T-helper 17 cell (primary cell): ENCODE measurements around the gene DNAJC8. TPM values are rescaled to one million over a fixed set of nuclear protein-coding genes. Genes with fewer than 3 reads are reported as not detected.

Experiments
- ATAC-seq: fragments of 150-1000 bp; cut with Tn5 transposase; 2 replicates; pipeline ENCODE4 v1.10.0; 2021; ENCODE audit warnings: mild to moderate bottlenecking, moderate library complexity
- DNase-seq, 3 donors: peaks; one replicate each; pipeline versions ENCODE4 v3.0.0 to v3.0.0-alpha.2; 2020 to 2021
- H3K9me3 ChIP-seq: one replicate; pipeline ENCODE4 v1.7.0; 2013; ENCODE audit warnings: low read length, mild to moderate bottlenecking; ENCODE audit not compliant: control insufficient read depth, poor library complexity, severe bottlenecking
- H3K27ac Mint-ChIP-seq: one replicate; pipeline ENCODE4 v1.8.0; 2022; ENCODE audit warnings: mild to moderate bottlenecking, moderate library complexity, mixed read lengths
- H3K27me3 Mint-ChIP-seq: one replicate; pipeline ENCODE4 v1.8.0; 2022; ENCODE audit warnings: mixed read lengths
- H3K36me3 Mint-ChIP-seq: one replicate; pipeline ENCODE4 v1.8.0; 2022; ENCODE audit warnings: low read depth, mixed read lengths
- H3K4me1 Mint-ChIP-seq: one replicate; pipeline ENCODE4 v1.8.0; 2022; ENCODE audit warnings: mild to moderate bottlenecking, mixed read lengths
- H3K4me3 Mint-ChIP-seq: one replicate; pipeline ENCODE4 v1.8.0; 2022; ENCODE audit warnings: mild to moderate bottlenecking, moderate library complexity, mixed read lengths
- total RNA-seq, 4 donors: library from RNA in 2 of 4; stranded (reverse) in 2 of 4; gene quantifications; one replicate each; pipeline ENCODE4 v1.2.3 and lab custom pipeline; 2022 to 2026

The DNAJC8 gene
- total RNA-seq, 2 donors from 2014 or later = 52.1 to 58.4 TPM

DNA sequence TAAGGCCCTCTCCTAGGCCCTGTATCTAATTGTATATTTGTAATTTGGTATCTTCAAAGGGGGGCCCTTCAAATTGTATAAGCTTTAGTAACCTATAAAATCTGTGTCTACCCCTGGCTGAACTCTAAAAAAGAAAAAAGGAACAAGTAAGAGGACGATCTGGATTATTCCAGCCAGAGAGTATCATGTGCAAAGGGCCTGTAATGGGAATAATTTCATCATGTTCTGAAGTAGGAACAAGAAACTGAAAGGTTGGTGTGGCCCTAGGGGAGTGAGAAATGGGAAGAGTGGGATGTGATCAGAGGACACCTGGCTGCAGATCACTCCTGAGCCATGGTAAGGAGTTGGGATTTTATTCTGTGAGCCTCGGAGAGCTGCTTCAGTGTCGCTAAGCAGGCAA is 71.1 kb downstream of the DNAJC8 start:
- H3K27ac Mint-ChIP-seq = peak overlapping the region; percentile 29

DNA sequence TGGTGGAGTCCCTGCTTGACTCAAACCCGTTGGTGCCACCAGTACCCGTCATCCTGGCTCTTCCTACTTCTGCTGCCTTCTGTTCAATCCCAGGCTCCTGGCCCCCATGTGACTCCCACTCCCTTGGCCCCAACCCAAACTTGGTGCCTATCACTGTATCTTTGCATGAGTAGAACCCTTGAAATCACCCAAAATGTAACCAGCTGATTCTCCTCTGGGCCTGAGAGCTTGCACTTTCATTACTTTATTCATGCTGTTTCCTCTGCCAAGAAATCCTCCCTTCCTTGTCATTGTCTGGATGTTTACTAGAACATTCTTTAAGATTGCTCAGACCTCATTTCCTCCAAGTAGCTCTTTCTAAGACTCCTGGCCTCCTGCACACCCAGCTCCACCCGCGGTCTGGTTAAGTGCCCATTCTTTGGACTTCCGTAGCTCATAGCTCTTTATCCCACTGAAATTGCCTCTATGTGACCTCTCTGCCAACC is 72.0 kb downstream of the DNAJC8 start:
- Mint-ChIP-seq H3K27me3 (peaks cover 14% of the 10 kb centered on the region), H3K4me1 (peaks cover 8% of the 10 kb centered on the region), H3K4me3 (no peak overlapping the region), H3K36me3 (peaks cover 10% of the 10 kb centered on the region), H3K27ac (no peak overlapping the region)
- DNase-seq (no peak), ATAC-seq (no peak)
- no peaks in the 10 kb centered on the region for H3K9me3 ChIP-seq

More for the DNA sequence above, 71.1 kb downstream of the DNAJC8 start:
- H3K9me3 ChIP-seq = no peaks in the 10 kb centered on the region
- H3K4me1 Mint-ChIP-seq = peaks cover 8% of the 10 kb centered on the region
- peaks cover 14% of the 10 kb centered on the region for H3K27me3 Mint-ChIP-seq
- DNase-seq = no peak
- no peak for ATAC-seq
- H3K4me3 Mint-ChIP-seq = no peak overlapping the region
- peaks cover 10% of the 10 kb centered on the region for H3K36me3 Mint-ChIP-seq

DNA sequence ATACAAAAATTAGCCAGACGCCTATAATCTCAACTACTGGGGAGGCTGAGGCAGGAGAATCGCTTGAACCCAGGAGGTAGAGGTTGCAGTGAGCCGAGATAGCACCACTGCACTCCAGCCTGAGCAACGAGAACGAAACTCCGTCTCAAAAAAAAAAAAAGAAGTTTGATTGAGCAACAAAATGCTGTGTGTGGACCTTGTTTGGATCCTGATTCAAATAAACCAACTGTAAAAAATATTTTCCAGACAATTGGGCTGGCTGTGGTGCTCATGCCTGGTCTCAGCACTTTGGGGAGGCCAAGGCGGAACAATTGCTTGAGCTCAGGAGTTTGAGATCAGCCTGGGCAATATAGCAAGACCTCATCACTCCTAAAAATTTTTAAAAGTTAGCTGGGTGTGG is 73.1 kb downstream of the DNAJC8 start:
- Mint-ChIP-seq H3K27me3 (peaks cover 14% of the 10 kb centered on the region), H3K27ac (no peak overlapping the region), H3K4me1 (peaks cover 13% of the 10 kb centered on the region), H3K36me3 (peaks cover 10% of the 10 kb centered on the region), H3K4me3 (no peak overlapping the region)
- DNase-seq (no peak), ATAC-seq (no peak)
- H3K9me3 ChIP-seq = no peaks in the 10 kb centered on the region

DNA sequence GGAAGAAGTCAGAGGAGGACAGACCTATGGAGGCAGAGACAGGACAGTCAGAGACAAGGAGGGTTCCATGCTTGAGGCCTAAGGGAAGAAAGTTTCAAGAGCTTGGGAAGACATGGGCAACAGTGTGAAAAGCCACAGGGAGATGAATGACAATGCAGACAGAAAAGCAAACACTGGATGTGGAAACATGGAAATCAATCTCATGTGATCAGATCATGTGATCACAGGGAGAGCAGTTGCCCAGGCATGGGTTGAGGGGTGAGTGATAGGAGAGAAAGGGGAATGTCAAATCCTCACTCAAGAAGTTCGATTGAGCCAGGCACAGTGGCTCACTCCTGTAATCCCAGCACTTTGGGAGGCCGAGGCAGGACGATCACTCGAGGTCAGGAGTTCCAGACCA is 73.6 kb downstream of the DNAJC8 start:
- H3K9me3 ChIP-seq = no peaks in the 10 kb centered on the region
- DNase-seq (no peak), ATAC-seq (no peak)
- no peak overlapping the region for H3K4me3 Mint-ChIP-seq
- peaks cover 10% of the 10 kb centered on the region for H3K36me3 Mint-ChIP-seq
- H3K4me1 Mint-ChIP-seq = peaks cover 13% of the 10 kb centered on the region
- H3K27ac Mint-ChIP-seq = no peak overlapping the region
- peaks cover 14% of the 10 kb centered on the region for H3K27me3 Mint-ChIP-seq

DNA sequence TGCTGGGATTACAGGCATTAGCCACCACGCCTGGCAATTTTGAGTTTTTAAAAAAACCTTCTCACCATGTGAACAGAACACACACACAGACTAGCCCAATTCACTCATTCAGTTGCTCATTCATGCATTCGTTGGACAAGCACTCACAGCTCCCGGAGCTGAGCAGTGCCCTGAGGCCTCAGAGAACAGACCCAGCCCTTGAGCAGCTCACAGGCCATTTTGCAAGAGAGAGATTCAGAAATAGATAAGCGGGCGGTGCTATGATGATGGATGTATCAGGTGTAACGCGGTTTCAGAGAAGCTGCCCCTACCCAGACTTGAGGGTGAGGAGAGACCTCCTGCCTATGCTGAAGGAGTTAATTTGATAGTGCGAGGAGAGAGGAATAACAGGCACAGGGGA is 74.9 kb downstream of the DNAJC8 start:
- H3K27ac Mint-ChIP-seq = peak overlapping the region; percentile 34
- peaks cover 11% of the 10 kb centered on the region for H3K4me1 Mint-ChIP-seq
- no peak overlapping the region for H3K4me3 Mint-ChIP-seq
- peaks cover 9% of the 10 kb centered on the region for H3K36me3 Mint-ChIP-seq
- ATAC-seq (no peak), DNase-seq (no peak)
- peaks cover 6% of the 10 kb centered on the region for H3K27me3 Mint-ChIP-seq
- H3K9me3 ChIP-seq = no peaks in the 10 kb centered on the region

DNA sequence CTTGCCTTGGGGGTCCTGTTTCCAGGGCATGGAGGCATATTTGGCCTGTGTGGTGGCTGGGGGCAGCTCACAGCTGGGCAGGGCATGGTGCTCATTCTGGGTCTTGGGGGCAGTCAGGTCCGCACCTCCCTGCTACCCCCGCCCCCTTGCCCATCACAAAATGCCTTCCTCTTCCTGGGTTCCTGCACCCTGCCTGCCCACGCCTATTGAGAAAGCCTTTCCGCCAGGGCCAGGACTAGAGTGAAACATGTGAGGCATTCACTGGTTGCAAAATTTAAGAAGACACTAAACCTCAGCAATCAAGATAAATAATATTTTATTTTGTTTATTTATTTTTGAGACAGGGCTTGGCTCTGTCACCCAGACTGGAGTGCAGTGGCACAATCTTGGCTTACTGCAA is 76.0 kb downstream of the DNAJC8 start:
- DNase-seq (no peak), ATAC-seq (no peak)
- H3K9me3 ChIP-seq = no peaks in the 10 kb centered on the region
- Mint-ChIP-seq H3K27me3 (peaks cover 2% of the 10 kb centered on the region), H3K36me3 (peaks cover 6% of the 10 kb centered on the region), H3K4me1 (peaks cover 9% of the 10 kb centered on the region), H3K4me3 (no peak overlapping the region), H3K27ac (no peak overlapping the region)

DNA sequence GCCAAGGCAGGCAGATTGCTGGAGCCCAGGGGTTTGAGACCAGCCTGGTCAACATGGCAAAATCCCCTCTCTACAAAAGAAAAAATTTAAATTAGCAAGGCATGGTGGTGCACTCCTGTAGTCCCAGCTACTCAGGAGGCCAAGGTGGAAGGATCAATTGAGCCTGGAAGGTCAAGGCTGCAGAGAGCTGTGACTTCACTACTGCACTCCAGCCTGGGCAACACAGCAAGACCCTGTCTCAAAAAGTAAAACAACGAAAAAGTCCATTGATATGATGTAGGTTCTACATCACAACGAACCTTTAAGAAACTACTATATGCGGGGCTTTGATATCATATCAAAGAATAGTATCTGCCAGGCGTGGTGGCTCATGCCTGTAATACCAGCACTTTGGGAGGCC is 77.2 kb downstream of the DNAJC8 start:
- Mint-ChIP-seq H3K27me3 (no peaks in the 10 kb centered on the region), H3K36me3 (peaks cover 5% of the 10 kb centered on the region), H3K4me3 (no peak overlapping the region), H3K27ac (no peak overlapping the region), H3K4me1 (peaks cover 7% of the 10 kb centered on the region)
- ATAC-seq = no peak
- DNase-seq = no peak
- no peaks in the 10 kb centered on the region for H3K9me3 ChIP-seq

DNA sequence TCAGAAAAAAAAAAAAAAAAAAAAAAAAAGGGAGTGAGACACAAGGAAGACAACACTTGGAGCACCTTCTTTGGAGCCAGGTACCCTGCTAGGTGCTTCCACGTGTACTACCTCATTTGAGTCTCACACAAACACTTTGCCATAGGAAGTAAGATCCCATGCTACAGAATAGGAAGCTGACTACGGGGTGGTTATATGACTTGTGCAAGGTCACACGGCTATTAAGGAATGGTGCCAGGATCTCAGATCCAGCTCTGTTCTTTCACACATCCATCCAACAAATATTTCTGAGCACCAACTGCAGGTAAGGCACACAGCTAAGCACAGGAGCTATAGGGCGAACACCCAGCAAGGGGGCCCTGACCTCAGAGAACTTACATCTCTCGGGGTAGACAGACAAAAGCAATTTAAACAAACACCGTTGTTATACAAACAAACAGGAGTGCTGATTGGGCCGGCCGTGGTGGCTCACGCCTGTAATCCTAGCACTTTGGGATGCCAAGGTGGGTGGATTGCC is 78.7 kb downstream of the DNAJC8 start:
- H3K4me1 Mint-ChIP-seq = peaks cover 10% of the 10 kb centered on the region
- ATAC-seq (no peak), DNase-seq (no peak)
- H3K36me3 Mint-ChIP-seq = peaks cover 8% of the 10 kb centered on the region
- peaks cover 5% of the 10 kb centered on the region for H3K27me3 Mint-ChIP-seq
- no peak overlapping the region for H3K4me3 Mint-ChIP-seq
- H3K9me3 ChIP-seq = no peaks in the 10 kb centered on the region
- H3K27ac Mint-ChIP-seq = no peak overlapping the region

Other genes with a start within 250 kb of the DNAJC8 start
- 10 to 100 TPM; 12.5 to 13.8 TPM for gene EYA3, start 144.4 kb downstream of the DNAJC8 start, total RNA-seq
- gene PTAFR, start 56.3 kb downstream of the DNAJC8 start, total RNA-seq = 1 to 10 TPM; 2.4 to 2.9 TPM
- gene ATP5IF1, start 3.1 kb upstream of the DNAJC8 start, total RNA-seq = 10 to 100 TPM; 75.6 to 83.7 TPM
- 10 to 100 TPM; 16.6 to 35.3 TPM for gene SESN2, start 26.5 kb upstream of the DNAJC8 start, total RNA-seq
- gene MED18, start 96.0 kb upstream of the DNAJC8 start, total RNA-seq = 1 to 10 TPM; 4.6 to 4.7 TPM
- 10 to 100 TPM; 20.9 to 23.9 TPM for gene PHACTR4, start 136.7 kb upstream of the DNAJC8 start, total RNA-seq